Testis (tissue), 3 donors: Measurements from ENCODE around the gene TMEM9. TPM values are rescaled to one million over a fixed set of nuclear protein-coding genes. Genes with fewer than 3 reads are reported as not detected.

Experiments used
- DNase-seq: peaks from one replicate; pipeline ENCODE4 v3.0.0-alpha.2; 2019
- H3K27ac ChIP-seq, 2 donors: fragments of 200-600 bp; sonication (generic); one replicate each; pipeline ENCODE4 v1.5.1; 2019
- H3K27me3 ChIP-seq: fragments of 200-600 bp; sonication (generic); one replicate; pipeline ENCODE4 v1.5.1; 2019
- H3K36me3 ChIP-seq: fragments of 200-600 bp; sonication (generic); one replicate; pipeline ENCODE4 v1.5.1; 2017; ENCODE audit warnings: low read depth; ENCODE audit errors: missing control alignments
- H3K4me1 ChIP-seq: fragments of 200-600 bp; sonication (generic); one replicate; pipeline ENCODE4 v1.5.1; 2019
- H3K4me3 ChIP-seq, 2 donors: fragments of 200-600 bp; sonication (generic); one replicate each; pipeline ENCODE4 v1.5.1; 2017 to 2019
- H3K9me3 ChIP-seq: fragments of 200-600 bp; sonication (generic); one replicate; pipeline ENCODE4 v1.5.1; 2017
- CTCF ChIP-seq, 3 experiments: fragments of 450-650 bp in 2 of 3; fragments of 200-600 bp in 1 of 3; sonication (generic) in 1 of 3; IDR thresholded peaks; one replicate each; pipeline ENCODE4 v1.5.1; 2016 to 2019; ENCODE audit warnings: antibody characterized with exemption in 3 of 3, mild to moderate bottlenecking in 2 of 3, moderate library complexity in 1 of 3
- POLR2A ChIP-seq: fragments of 450-650 bp; IDR thresholded peaks from one replicate; pipeline ENCODE4 v1.6.1; 2017; ENCODE audit warnings: antibody characterized with exemption, mild to moderate bottlenecking, moderate library complexity
- WGBS, 2 donors: methylation state at CpG; one replicate each; pipeline ENCODE4 v1.1.5; 2018; 5-methylcytosine and 5-hydroxymethylcytosine counted together
- intact Hi-C: fragments of 100-400 bp; cut with DNase I; formaldehyde crosslinking; loops from one replicate; pipeline ENCODE4 v1.15.1; 2023; ENCODE audit warnings: low total_unique reads
- polyA plus RNA-seq: library from polyadenylated mRNA; stranded (reverse); fragments of 350-450 nt; fragmentation: Illumina TruSeq; extraction: RNeasy Lipid Tissue Mini Kit (QIAGEN cat#74804); gene quantifications from one replicate; pipeline ENCODE4 v1.2.3, GENCODE V29; 2014; ENCODE audit warnings: low read depth, low replicate concordance; ENCODE audit not compliant: insufficient read depth
- total RNA-seq, 2 donors: library from RNA; depleted of rRNA; stranded (reverse); fragments of >200 nt; gene quantifications; one replicate each; pipeline ENCODE4 v1.2.3, GENCODE V29; 2016

The TMEM9 gene
- total and polyA plus RNA-seq, 3 donors from 2014 or later, result 101 to 134 (median 124) TPM

- H3K4me3 ChIP-seq, result no peak overlapping the region
- no peak overlapping the region for H3K27ac ChIP-seq
- no peaks in the 10 kb centered on the region for H3K9me3 ChIP-seq
- H3K4me1 ChIP-seq, result peaks cover 13% of the 10 kb centered on the region
- intact Hi-C loops, result no loop called here
- 96 to 100% methylated on average over 1 of the region's 1 CpG for WGBS, 2 donors
- no peaks in the 10 kb centered on the region for H3K36me3 ChIP-seq
- TF ChIP-seq POLR2A, result no peak
- no peak for TF ChIP-seq CTCF (IDR thresholded peaks at IDR 0.05)
- H3K27me3 ChIP-seq, result no peaks in the 10 kb centered on the region
- no peak for DNase-seq
These were observed 30.4 kb downstream of the TMEM9 start for GRCh38 chr1:201123866-201124265.

- intact Hi-C loops, result no loop called here
- Histone ChIP-seq H3K27ac (no peak overlapping the region), H3K27me3 (no peaks in the 10 kb centered on the region), H3K4me3 (no peak overlapping the region), H3K36me3 (no peaks in the 10 kb centered on the region), H3K9me3 (no peaks in the 10 kb centered on the region), H3K4me1 (peaks cover 13% of the 10 kb centered on the region)
- no peak for DNase-seq
- WGBS, 2 donors, result 91 to 95% methylated on average over 10 of the region's 10 CpGs
- TF ChIP-seq CTCF (IDR thresholded peaks at IDR 0.05), result no peak
- no peak for TF ChIP-seq POLR2A
These were observed 31.8 kb downstream of the TMEM9 start for GRCh38 chr1:201122321-201122957.

- Histone ChIP-seq H3K4me1 (peaks cover 8% of the 10 kb centered on the region), H3K9me3 (no peaks in the 10 kb centered on the region), H3K27me3 (no peaks in the 10 kb centered on the region), H3K4me3 (no peak overlapping the region), H3K36me3 (no peaks in the 10 kb centered on the region), H3K27ac (no peak overlapping the region)
- WGBS, 2 donors, result 49 to 53% methylated on average over 14 of the region's 14 CpGs
- DNase-seq, result peak; percentile 47
- intact Hi-C loops, result loop anchor here (10.0 kb wide), 1 partner anchor 145 kb away; no protein-coding TSS in a partner anchor
- TF ChIP-seq CTCF (IDR thresholded peaks at IDR 0.05) (peak in 2 of 3 experiments; percentile 39 to 45), POLR2A (no peak)
These were observed 34.8 kb downstream of the TMEM9 start for GRCh38 chr1:201119206-201120197.

- TF ChIP-seq CTCF (IDR thresholded peaks at IDR 0.05) (no peak), POLR2A (no peak)
- Histone ChIP-seq H3K4me3 (no peak overlapping the region), H3K9me3 (no peaks in the 10 kb centered on the region), H3K27ac (no peak overlapping the region), H3K4me1 (peaks cover 8% of the 10 kb centered on the region), H3K27me3 (no peaks in the 10 kb centered on the region), H3K36me3 (no peaks in the 10 kb centered on the region)
- no peak for DNase-seq
- intact Hi-C loops, result loop anchor here (10.0 kb wide), 1 partner anchor 141 kb away; no protein-coding TSS in a partner anchor
- WGBS, 2 donors, result 77 to 90% methylated on average over 2 of the region's 2 CpGs
These were observed 38.2 kb downstream of the TMEM9 start for GRCh38 chr1:201116091-201116490.
